A549 (cell line): ENCODE data around the gene METTL25B. TPM values are rescaled to one million over a fixed set of nuclear protein-coding genes. Genes with fewer than 3 reads are reported as not detected.

Experiments used
- ATAC-seq, 2 experiments: fragments of 200-7000 bp in 1 of 2; fragments of >200 bp in 1 of 2; cut with Nextera tagmentation in 1 of 2; cut with Tn5 transposase in 1 of 2; 3 replicates each; pipeline versions ENCODE4 v1.8.0 to v1.9.1; 2018 to 2020; ENCODE audit warnings: mild to moderate bottlenecking in 1 of 2, moderate library complexity in 1 of 2
- CTCF ChIA-PET: fragments of 300-600 bp; sonication (Branson Sonifier 250); formaldehyde crosslinking; extraction: SDS; loops from one replicate; lab custom pipeline; 2021; ENCODE audit warnings: antibody characterized with exemption, inconsistent platforms; lab: Yijun Ruan, JAX
- POLR2A ChIA-PET: fragments of 350-600 bp; formaldehyde crosslinking; extraction: SDS; loops from one replicate; lab custom pipeline; 2021; ENCODE audit warnings: antibody characterized with exemption, inconsistent platforms; lab: Yijun Ruan, JAX
- DNase-seq, 2 experiments: peaks; one replicate each; pipeline versions ENCODE4 v3.0.0 to v3.0.0-alpha.2; 2011 to 2016; ENCODE audit warnings: low read depth in 1 of 2, low spot score in 1 of 2
- FAIRE-seq: peaks from 2 replicates; lab custom pipeline; 2011; peaks lifted over from hg19 to GRCh38; lab: Jason Lieb, UNC
- H3K27ac ChIP-seq, 2 experiments: fragments of >200 bp; sonication (Bioruptor Twin); formaldehyde crosslinking; 3 replicates each; pipeline ENCODE4 v1.5.1; 2016 to 2017
- H3K4me1 ChIP-seq: fragments of >200 bp; sonication (Bioruptor Twin); formaldehyde crosslinking; 3 replicates; pipeline ENCODE4 v1.6.1; 2016
- H3K4me2 ChIP-seq: fragments of >200 bp; sonication (Bioruptor Twin); formaldehyde crosslinking; 3 replicates; pipeline ENCODE4 v1.6.1; 2016
- H3K4me3 ChIP-seq: fragments of >200 bp; sonication (Bioruptor Twin); formaldehyde crosslinking; 3 replicates; pipeline ENCODE4 v1.5.1; 2016
- H3K9me3 ChIP-seq: fragments of >200 bp; sonication (Bioruptor Twin); formaldehyde crosslinking; 3 replicates; pipeline ENCODE4 v1.6.1; 2016
- ATOH8 ChIP-seq: fragments of 250-450 bp; sonication (Bioruptor Pico); IDR thresholded peaks from 2 replicates; pipeline ENCODE4 v1.5.0; 2020; ENCODE audit warnings: low read depth, mild to moderate bottlenecking, moderate library complexity
- BCL3 ChIP-seq: fragments of >200 bp; sonication (Bioruptor Twin); formaldehyde crosslinking; IDR thresholded peaks from 3 replicates; pipeline ENCODE4 v1.6.1; 2016
- CEBPB ChIP-seq, 2 experiments: fragments of >200 bp in 1 of 2; sonication (Bioruptor Twin) in 1 of 2; formaldehyde crosslinking in 1 of 2; IDR thresholded peaks; 2 replicates each; pipeline ENCODE4 v1.6.1; 2012 to 2016
- E2F6 ChIP-seq: IDR thresholded peaks from 2 replicates; pipeline ENCODE4 v1.6.1; 2012; ENCODE audit warnings: low read depth, borderline replicate concordance
- EHMT2 ChIP-seq: fragments of 200-600 bp; sonication (generic); IDR thresholded peaks from 2 replicates; pipeline ENCODE4 v1.6.1; 2016; ENCODE audit warnings: antibody characterized with exemption, low read depth, mild to moderate bottlenecking, moderate library complexity
- ESRRA ChIP-seq: fragments of 150-350 bp; IDR thresholded peaks from 2 replicates; pipeline ENCODE4 v1.6.1; 2014; ENCODE audit warnings: mild to moderate bottlenecking, low read length, borderline replicate concordance
- HEYL ChIP-seq: fragments of 250-450 bp; sonication (Bioruptor Pico); IDR thresholded peaks from 2 replicates; pipeline ENCODE4 v1.8.0; 2021; ENCODE audit warnings: mild to moderate bottlenecking, moderate library complexity
- HMGXB4 ChIP-seq: fragments of 250-450 bp; sonication (Bioruptor Pico); IDR thresholded peaks from 2 replicates; pipeline ENCODE4 v1.5.0; 2021; ENCODE audit warnings: mild to moderate bottlenecking, moderate library complexity, borderline replicate concordance
- HOXA7 ChIP-seq: fragments of 250-450 bp; sonication (Bioruptor Pico); IDR thresholded peaks from 2 replicates; pipeline ENCODE4 v1.5.0; 2020; ENCODE audit warnings: mild to moderate bottlenecking, moderate library complexity
- HOXB5 ChIP-seq: fragments of 250-450 bp; sonication (Bioruptor Pico); IDR thresholded peaks from 2 replicates; pipeline ENCODE4 v1.5.0; 2020; ENCODE audit warnings: mild to moderate bottlenecking, moderate library complexity
- JUN ChIP-seq, 2 experiments: fragments of >200 bp; sonication (Bioruptor Twin); formaldehyde crosslinking; IDR thresholded peaks; 2 replicates in 1 of 2; 3 replicates in 1 of 2; pipeline ENCODE4 v1.6.1; 2016 to 2017
- JUNB ChIP-seq: fragments of >200 bp; sonication (Bioruptor Twin); formaldehyde crosslinking; IDR thresholded peaks from 2 replicates; pipeline ENCODE4 v1.6.1; 2016
- KDM5A ChIP-seq: fragments of 200-600 bp; sonication (generic); IDR thresholded peaks from 2 replicates; pipeline ENCODE4 v1.6.1; 2016; ENCODE audit warnings: antibody characterized with exemption, mild to moderate bottlenecking
- MAZ ChIP-seq: fragments of 150-350 bp; IDR thresholded peaks from 2 replicates; pipeline ENCODE4 v1.6.1; 2014; ENCODE audit warnings: antibody characterized with exemption, low read depth, low read length, borderline replicate concordance
- POLR2AphosphoS2 ChIP-seq: conservative IDR thresholded peaks from 2 replicates; pipeline ENCODE4 v1.6.1; 2012; ENCODE audit warnings: low read length, improper control_type of control experiment, inconsistent platforms
- RARB ChIP-seq: fragments of 250-450 bp; sonication (Bioruptor Pico); IDR thresholded peaks from 2 replicates; pipeline ENCODE4 v1.8.0; 2021; ENCODE audit warnings: mild to moderate bottlenecking, moderate library complexity
- RFX5 ChIP-seq: fragments of 450-650 bp; IDR thresholded peaks from 2 replicates; pipeline ENCODE4 v1.7.1; 2014; ENCODE audit warnings: antibody characterized with exemption, mild to moderate bottlenecking, moderate library complexity
- SREBF2 ChIP-seq: fragments of 450-650 bp; IDR thresholded peaks from 2 replicates; pipeline ENCODE4 v1.6.1; 2014; ENCODE audit warnings: mild to moderate bottlenecking, moderate library complexity
- USF2 ChIP-seq: fragments of 450-650 bp; IDR thresholded peaks from 2 replicates; pipeline ENCODE4 v1.6.1; 2014; ENCODE audit warnings: antibody characterized with exemption
- ZC3H11A ChIP-seq: fragments of 450-650 bp; IDR thresholded peaks from 2 replicates; pipeline ENCODE4 v1.6.1; 2014; ENCODE audit warnings: antibody characterized with exemption, mild to moderate bottlenecking
- WGBS: methylation state at CpG from one replicate; pipeline ENCODE4 v1.1.6; 2017; ENCODE audit errors: missing lambda C conversion rate; 5-methylcytosine and 5-hydroxymethylcytosine counted together
- polyA plus RNA-seq, 4 experiments: library from polyadenylated mRNA; depleted of rRNA in 3 of 4; stranded (reverse); fragments of >200 nt; fragmentation: RNase III in 1 of 4; extraction: RNeasy Plus Mini Kit Qiagen cat#74134 plus additional on column Dnase treatment in 1 of 4; gene quantifications; 2 replicates in 3 of 4; 3 replicates in 1 of 4; pipeline ENCODE4 v1.2.3, GENCODE V29; 2011 to 2017

METTL25B gene
- polyA plus RNA-seq, 2 of the 4 experiments (the other 2 are of a cell fraction), result 16.7 to 18.5 TPM

- no peak for TF ChIP-seq HEYL
- peak; percentile 100 for TF ChIP-seq HMGXB4 (CRISPR knock-in tag)
- no peak for TF ChIP-seq MAZ
- peak; percentile 70 for TF ChIP-seq KDM5A
- no peak for TF ChIP-seq HOXA7 (CRISPR knock-in tag)
- TF ChIP-seq ATOH8 (CRISPR knock-in tag), result no peak
- no peak for TF ChIP-seq E2F6
- TF ChIP-seq POLR2AphosphoS2, result no peak
- TF ChIP-seq ZC3H11A, result no peak
- TF ChIP-seq RFX5, result 0 out of 2 replicates have a peak, but pooled peaks have one; percentile 22
- TF ChIP-seq EHMT2, result no peak
These were observed 39.0 kb downstream of the METTL25B start, which contains the start of gene PRCC (continued) for GRCh38 chr1:156767101-156767878.

- POLR2A ChIA-PET, result interaction anchor here (1.0 to 3.9 kb wide), 9 partner anchors 12 to 92 kb away, joined by 3 to 44 read pairs (median 7); partner anchors contain the start of genes HDGF, ISG20L2, METTL25B and MRPL24
- Histone ChIP-seq H3K27ac (peak overlapping the region; percentile 91 to 94), H3K9me3 (no peaks in the 10 kb centered on the region), H3K4me2 (peak overlapping the region; percentile 97), H3K4me1 (peaks cover 24% of the 10 kb centered on the region), H3K4me3 (peak overlapping the region; percentile 83)
- CTCF ChIA-PET, result interaction anchor here (0.6 to 13.3 kb wide), 12 partner anchors 16 to 122 kb away, joined by 3 to 130 read pairs (median 5); partner anchors contain the start of genes HDGF, ISG20L2, METTL25B and MRPL24
- FAIRE-seq, result no peak
- WGBS, result under 1% methylated on average over 14 of the region's 31 CpGs
- DNase-seq, result peak in 1 of 2 experiments; percentile 14
- TF ChIP-seq MAZ, result no peak
- no peak for TF ChIP-seq RARB (CRISPR knock-in tag)
- 0 out of 3 replicates have a peak, but pooled peaks have one; percentile 9 for TF ChIP-seq BCL3
- no peak for TF ChIP-seq ESRRA
- 0 out of 2 replicates have a peak, but pooled peaks have one; percentile 7 for TF ChIP-seq USF2
- TF ChIP-seq SREBF2, result no peak
- no peak for TF ChIP-seq CEBPB (IDR thresholded peaks at IDR 0.05)
- no peak for TF ChIP-seq JUNB
- no peak for TF ChIP-seq HOXB5
- no peak for TF ChIP-seq JUN (IDR thresholded peaks at IDR 0.05)
- TF ChIP-seq POLR2AphosphoS2, result no peak
- peak; percentile 10 to 35 for ATAC-seq
These were observed 39.8 kb downstream of the METTL25B start for GRCh38 chr1:156767879-156768604.
